ENCODE data around the gene SLC16A10.

The SLC16A10 gene

GRCh38 chr6:111087106-111087835, at the start of gene SLC16A10:
SLC16A10 (plus strand) TSS chr6:111087503; CDS start chr6:111087753, 250 bp downstream.
- no peaks in the 10 kb centered on the region for H3K9me3 Mint-ChIP-seq
- H3K36me3 Mint-ChIP-seq (ENCODE audit: low read depth) = no peaks in the 10 kb centered on the region
- peaks cover 49% of the 10 kb centered on the region for H3K27me3 Mint-ChIP-seq (ENCODE audit: low read depth)
- H3K27ac Mint-ChIP-seq = peak within 1 kb of the TSS in 2 of 3 experiments; percentile 20 to 43
- H3K4me1 Mint-ChIP-seq = peaks cover 16% of the 10 kb centered on the region
- peak within 1 kb of the TSS; percentile 83 to 95 (median 90) for H3K4me3 Mint-ChIP-seq
- TF ChIP-seq CTCF (IDR thresholded peaks at IDR 0.05; ENCODE audit: unreplicated experiment in 3 of 3) = no peak

- Mint-ChIP-seq H3K36me3 (ENCODE audit: low read depth) (no peaks in the 10 kb centered on the region), H3K4me1 (peaks cover 4% of the 10 kb centered on the region), H3K27ac (no peak overlapping the region), H3K9me3 (no peaks in the 10 kb centered on the region), H3K27me3 (ENCODE audit: low read depth) (no peaks in the 10 kb centered on the region), H3K4me3 (no peak overlapping the region)
- no peak for TF ChIP-seq CTCF (IDR thresholded peaks at IDR 0.05; ENCODE audit: unreplicated experiment in 3 of 3)
Observed at GRCh38 chr6:111038534-111039252, 48.6 kb upstream of the SLC16A10 start.

GRCh38 chr6:111041917-111042316, 45.4 kb upstream of the SLC16A10 start:
- H3K9me3 Mint-ChIP-seq = no peaks in the 10 kb centered on the region
- no peak overlapping the region for H3K27ac Mint-ChIP-seq
- no peak for TF ChIP-seq CTCF (IDR thresholded peaks at IDR 0.05; ENCODE audit: unreplicated experiment in 3 of 3)
- H3K36me3 Mint-ChIP-seq (ENCODE audit: low read depth) = no peaks in the 10 kb centered on the region
- H3K4me1 Mint-ChIP-seq = no peaks in the 10 kb centered on the region
- no peaks in the 10 kb centered on the region for H3K27me3 Mint-ChIP-seq (ENCODE audit: low read depth)
- H3K4me3 Mint-ChIP-seq = no peak overlapping the region

- no peak for TF ChIP-seq CTCF (IDR thresholded peaks at IDR 0.05; ENCODE audit: unreplicated experiment in 3 of 3)
- Mint-ChIP-seq H3K36me3 (ENCODE audit: low read depth) (no peaks in the 10 kb centered on the region), H3K9me3 (no peaks in the 10 kb centered on the region), H3K4me1 (peaks cover 9% of the 10 kb centered on the region), H3K27ac (no peak overlapping the region), H3K4me3 (no peak overlapping the region), H3K27me3 (ENCODE audit: low read depth) (no peaks in the 10 kb centered on the region)
Observed at GRCh38 chr6:111047244-111047643, 40.1 kb upstream of the SLC16A10 start.

- Mint-ChIP-seq H3K27ac (peak overlapping the region in 1 of 3 experiments; percentile 23), H3K36me3 (ENCODE audit: low read depth) (no peaks in the 10 kb centered on the region), H3K4me1 (peaks cover 9% of the 10 kb centered on the region), H3K9me3 (no peaks in the 10 kb centered on the region), H3K4me3 (no peak overlapping the region), H3K27me3 (ENCODE audit: low read depth) (no peaks in the 10 kb centered on the region)
- TF ChIP-seq CTCF (IDR thresholded peaks at IDR 0.05; ENCODE audit: unreplicated experiment in 3 of 3) = no peak
Observed at GRCh38 chr6:111050261-111051023, 36.9 kb upstream of the SLC16A10 start.

All from nephron (organoid).